SK-N-SH (cell line): ENCODE results near the gene PIR. TPM values are rescaled to one million over a fixed set of nuclear protein-coding genes. Genes with fewer than 3 reads are reported as not detected.

Experiments
- CTCF ChIA-PET: fragments of 300-600, 350-600 bp; formaldehyde crosslinking; extraction: SDS; loops from one replicate; lab custom pipeline; 2021; lab: Yijun Ruan, JAX
- POLR2A ChIA-PET: fragments of 350-600 bp; sonication (Branson Sonifier 250); formaldehyde crosslinking; extraction: SDS; loops from one replicate; lab custom pipeline; 2020; ENCODE audit warnings: antibody characterized with exemption, inconsistent platforms; lab: Yijun Ruan, JAX
- DNase-seq: peaks from one replicate; pipeline ENCODE4 v3.0.0; 2012
- H2AFZ ChIP-seq: fragments of 200-600 bp; sonication (generic); 2 replicates; pipeline ENCODE4 v1.8.1; 2016; ENCODE audit warnings: antibody characterized with exemption, mild to moderate bottlenecking, low read depth
- H3F3A ChIP-seq: fragments of 200-600 bp; sonication (generic); replicated peaks from 2 replicates; pipeline ENCODE3; 2016; ENCODE audit warnings: antibody characterized with exemption, mild to moderate bottlenecking; ENCODE audit not compliant: insufficient read depth
- H3K27ac ChIP-seq, 2 experiments: fragments of 200-500 bp in 1 of 2; fragments of 200-600 bp in 1 of 2; sonication (Bioruptor generic) in 1 of 2; sonication (generic), shearing (Covaris generic) in 1 of 2; 2 replicates each; pipeline versions ENCODE4 v1.5.1 to v1.6.1; 2014 to 2016; ENCODE audit warnings: low read depth in 2 of 2, inconsistent platforms in 1 of 2, low read length in 1 of 2, mild to moderate bottlenecking in 1 of 2, mixed read lengths in 1 of 2
- H3K27me3 ChIP-seq: fragments of 200-600 bp; sonication (generic), shearing (Covaris generic); 2 replicates; pipeline ENCODE4 v1.6.1; 2016; ENCODE audit warnings: mixed run types; ENCODE audit not compliant: insufficient read depth
- H3K36me3 ChIP-seq, 2 experiments: fragments of 200-500 bp in 1 of 2; fragments of 200-600 bp in 1 of 2; sonication (Bioruptor generic) in 1 of 2; sonication (generic) in 1 of 2; replicated peaks in 1 of 2; 2 replicates each; pipeline versions ENCODE3 to v1.5.1; 2014 to 2016; ENCODE audit warnings: low read length in 1 of 2, mild to moderate bottlenecking in 1 of 2; ENCODE audit not compliant: insufficient read depth in 2 of 2, control insufficient read depth in 1 of 2
- H3K4me1 ChIP-seq, 2 experiments: fragments of 200-500 bp in 1 of 2; fragments of 200-600 bp in 1 of 2; sonication (Bioruptor generic) in 1 of 2; sonication (generic), shearing (Covaris generic) in 1 of 2; 2 replicates each; pipeline versions ENCODE4 v1.5.1 to v1.6.1; 2014 to 2016; ENCODE audit warnings: low read depth in 1 of 2, low read length in 1 of 2, mixed run types in 1 of 2; ENCODE audit not compliant: insufficient read depth in 2 of 2, control insufficient read depth in 1 of 2
- H3K4me2 ChIP-seq: fragments of 200-600 bp; sonication (generic), shearing (Covaris generic); 2 replicates; pipeline ENCODE4 v1.6.1; 2017; ENCODE audit warnings: mixed run types
- H3K4me3 ChIP-seq, 2 experiments: fragments of 200-500 bp in 1 of 2; fragments of 200-600 bp in 1 of 2; sonication (Bioruptor generic) in 1 of 2; sonication (generic), shearing (Covaris generic) in 1 of 2; 2 replicates each; pipeline versions ENCODE4 v1.5.1 to v1.8.1; 2014 to 2016; ENCODE audit warnings: low read depth in 2 of 2, inconsistent platforms in 1 of 2, low read length in 1 of 2, mild to moderate bottlenecking in 1 of 2, mixed read lengths in 1 of 2, moderate library complexity in 1 of 2
- H3K79me2 ChIP-seq: fragments of 200-600 bp; sonication (generic); 2 replicates; pipeline ENCODE4 v1.8.1; 2017; ENCODE audit warnings: mild to moderate bottlenecking; ENCODE audit not compliant: insufficient read depth
- H3K9ac ChIP-seq: fragments of 200-600 bp; sonication (generic); 2 replicates; pipeline ENCODE4 v1.6.1; 2017; ENCODE audit warnings: mixed run types
- H3K9me2 ChIP-seq: fragments of 200-600 bp; sonication (generic); 2 replicates; pipeline ENCODE4 v1.6.1; 2017; ENCODE audit warnings: mixed run types
- H3K9me3 ChIP-seq: fragments of 200-600 bp; sonication (generic); 2 replicates; pipeline ENCODE4 v1.6.1; 2017; ENCODE audit warnings: mixed run types, mild to moderate bottlenecking, moderate library complexity
- H4K20me1 ChIP-seq: fragments of 200-600 bp; sonication (generic); 2 replicates; pipeline ENCODE4 v1.6.1; 2017; ENCODE audit warnings: mild to moderate bottlenecking, mixed run types; ENCODE audit not compliant: insufficient read depth
- CHD2 ChIP-seq: fragments of 150-350 bp; IDR thresholded peaks from 2 replicates; pipeline ENCODE4 v1.6.1; 2018; ENCODE audit warnings: low read length; ENCODE audit not compliant: partially characterized antibody
- ELF1 ChIP-seq: IDR thresholded peaks from 2 replicates; pipeline ENCODE4 v1.4.0; 2012
- EZH2phosphoT487 ChIP-seq: fragments of 200-600 bp; sonication (generic); IDR thresholded peaks from 2 replicates; pipeline ENCODE4 v1.6.1; 2017; ENCODE audit warnings: low read depth, mixed run types, mild to moderate bottlenecking, antibody characterized with exemption, moderate library complexity, borderline replicate concordance
- FOSL2 ChIP-seq: IDR thresholded peaks from 2 replicates; pipeline ENCODE4 v1.4.0; 2012; ENCODE audit warnings: low read depth, mild to moderate bottlenecking, moderate library complexity, borderline replicate concordance
- GATA2 ChIP-seq: sonication (generic); formaldehyde crosslinking; IDR thresholded peaks from 2 replicates; pipeline ENCODE4 v1.5.0; 2020; ENCODE audit warnings: mild to moderate bottlenecking, missing genetic modification reagents
- IRF3 ChIP-seq: fragments of 150-350 bp; IDR thresholded peaks from 2 replicates; pipeline ENCODE4 v1.6.1; 2016; ENCODE audit warnings: mild to moderate bottlenecking, low read depth, low read length
- MAX ChIP-seq: IDR thresholded peaks from 2 replicates; pipeline ENCODE4 v1.4.0; 2012; ENCODE audit warnings: low read depth
- MEF2A ChIP-seq: IDR thresholded peaks from 2 replicates; pipeline ENCODE4 v1.4.0; 2012; ENCODE audit warnings: low read depth, borderline replicate concordance
- MXI1 ChIP-seq: IDR thresholded peaks from 2 replicates; pipeline ENCODE4 v1.6.1; 2012; ENCODE audit warnings: mild to moderate bottlenecking, low read depth, low read length, improper control_type of control experiment
- NFIC ChIP-seq: IDR thresholded peaks from 2 replicates; pipeline ENCODE4 v1.4.0; 2012; ENCODE audit warnings: borderline replicate concordance
- NRF1 ChIP-seq: IDR thresholded peaks from 2 replicates; pipeline ENCODE4 v1.6.1; 2012; ENCODE audit warnings: low read depth, mild to moderate bottlenecking, low read length
- PBX3 ChIP-seq: IDR thresholded peaks from 2 replicates; pipeline ENCODE4; 2012
- REST ChIP-seq: IDR thresholded peaks from 2 replicates; pipeline ENCODE4 v1.6.1; 2012; ENCODE audit warnings: mild to moderate bottlenecking, low read depth, low read length, moderate library complexity
- RFX5 ChIP-seq: IDR thresholded peaks from 2 replicates; pipeline ENCODE4 v1.6.1; 2012; ENCODE audit warnings: mild to moderate bottlenecking, improper control_type of control experiment, low read length
- SIN3A ChIP-seq: IDR thresholded peaks from 2 replicates; pipeline ENCODE4 v1.6.1; 2012; ENCODE audit warnings: low read depth, mild to moderate bottlenecking, low read length, moderate library complexity, borderline replicate concordance
- TEAD4 ChIP-seq: IDR thresholded peaks from 2 replicates; pipeline ENCODE4 v1.4.0; 2012; ENCODE audit warnings: mild to moderate bottlenecking, borderline replicate concordance; ENCODE audit not compliant: insufficient read depth
- USF1 ChIP-seq: IDR thresholded peaks from 2 replicates; pipeline ENCODE4 v1.4.0; 2012; ENCODE audit warnings: low read depth, borderline replicate concordance
- USF2 ChIP-seq: fragments of 150-350 bp; IDR thresholded peaks from 2 replicates; pipeline ENCODE4 v1.6.1; 2017; ENCODE audit warnings: antibody characterized with exemption, low read length, low read depth, borderline replicate concordance
- YY1 ChIP-seq: IDR thresholded peaks from 2 replicates; pipeline ENCODE4 v1.4.0; 2012; ENCODE audit warnings: low read depth, mild to moderate bottlenecking
- WGBS: methylation state at CpG from one replicate; pipeline ENCODE4 v1.1.6; 2017; ENCODE audit warnings: low lambda C conversion rate; 5-methylcytosine and 5-hydroxymethylcytosine counted together
- polyA plus RNA-seq, 3 experiments: library from polyadenylated mRNA; depleted of rRNA; stranded (reverse); fragments of >200 nt; gene quantifications; 2 replicates each; pipeline ENCODE4 v1.2.3, GENCODE V29; 2012

Gene PIR
- polyA plus RNA-seq, 1 of the 3 experiments (the other 2 are of a cell fraction) = 12.3 TPM

- no peak for TF ChIP-seq REST
- no peak for TF ChIP-seq GATA2
- TF ChIP-seq CHD2 = no peak
- TF ChIP-seq ELF1 = no peak
- no peak for TF ChIP-seq PBX3
Measured at GRCh38 chrX:15437724-15438123, 55.4 kb downstream of the PIR start (continued).

GRCh38 chrX:15435836-15436619 is 57.1 kb downstream of the PIR start:
- no peaks in the 10 kb centered on the region for H3K9me3 ChIP-seq
- no peaks in the 10 kb centered on the region for H3K27me3 ChIP-seq
- no peak for TF ChIP-seq MAX
- no peak for TF ChIP-seq EZH2phosphoT487
- TF ChIP-seq IRF3 = no peak
- no peak for TF ChIP-seq RFX5
- no peak for TF ChIP-seq YY1
- TF ChIP-seq MXI1 = no peak
- no peak for TF ChIP-seq NFIC
- TF ChIP-seq MEF2A = no peak
- no peak for TF ChIP-seq PBX3
- TF ChIP-seq USF1 = no peak
- no peak for TF ChIP-seq SIN3A
- TF ChIP-seq TEAD4 = no peak
- no peak for TF ChIP-seq FOSL2
- no peak for TF ChIP-seq NRF1
- no peak for TF ChIP-seq USF2
- H3K4me1 ChIP-seq = no peaks in the 10 kb centered on the region; a peak in 1 of 4 replicates
- ChIA-PET CTCF (no interaction called here), POLR2A (no interaction called here)
- no peaks in the 10 kb centered on the region for H3K9me2 ChIP-seq
- H4K20me1 ChIP-seq = no peaks in the 10 kb centered on the region
- WGBS = 69% methylated on average over 2 of the region's 2 CpGs
- no peak for DNase-seq
- H3K27ac ChIP-seq = no peak overlapping the region
- H3K4me3 ChIP-seq = no peak overlapping the region
- H3K79me2 ChIP-seq = no peaks in the 10 kb centered on the region
- no peak overlapping the region for H3K4me2 ChIP-seq
- no peak overlapping the region for H3K9ac ChIP-seq
- H3K36me3 ChIP-seq = no peaks in the 10 kb centered on the region
- H2AFZ ChIP-seq = no peak overlapping the region
- H3F3A ChIP-seq = no peaks in the 10 kb centered on the region
